HepG2 (cell line): Measurements from ENCODE around the gene MSI2. TPM values are rescaled to one million over a fixed set of nuclear protein-coding genes. Genes with fewer than 3 reads are reported as not detected.
A peak's percentile ranks its signal among the peaks of the same experiment; 100 is the strongest.

ENCODE experiments used
- CAMTA2 ChIP-seq: sonication (generic); formaldehyde crosslinking; IDR thresholded peaks from 2 replicates; pipeline ENCODE4 v1.4.0; 2020; ENCODE audit warnings: mild to moderate bottlenecking, missing genetic modification reagents, borderline replicate concordance
- ELF4 ChIP-seq: sonication (generic); formaldehyde crosslinking; IDR thresholded peaks from 2 replicates; pipeline ENCODE4 v1.5.0; 2020; ENCODE audit warnings: missing genetic modification reagents, mild to moderate bottlenecking, moderate library complexity, borderline replicate concordance
- HES4 ChIP-seq: sonication (generic); formaldehyde crosslinking; IDR thresholded peaks from 2 replicates; pipeline ENCODE4 v1.9.0; 2021; ENCODE audit warnings: mild to moderate bottlenecking, missing genetic modification reagents, borderline replicate concordance
- MZF1 ChIP-seq: sonication (generic); formaldehyde crosslinking; IDR thresholded peaks from 2 replicates; pipeline ENCODE4 v1.8.1; 2023; ENCODE audit warnings: mild to moderate bottlenecking, missing genetic modification reagents, borderline replicate concordance
- NFRKB ChIP-seq: fragments of 450-650 bp; IDR thresholded peaks from 2 replicates; pipeline ENCODE4 v1.6.1; 2017
- PAX8 ChIP-seq: sonication (generic); formaldehyde crosslinking; IDR thresholded peaks from 2 replicates; pipeline ENCODE4 v1.8.0; 2022; ENCODE audit warnings: mild to moderate bottlenecking, missing genetic modification reagents, borderline replicate concordance
- SOX5 ChIP-seq: IDR thresholded peaks from 2 replicates; pipeline ENCODE4 v1.6.1; 2016; ENCODE audit warnings: borderline replicate concordance
- SRSF1 ChIP-seq: fragments of 200-400 bp; formaldehyde crosslinking; optimal IDR thresholded peaks from 2 replicates; pipeline ENCODE3; 2017; ENCODE audit warnings: mild to moderate bottlenecking, low read depth, low read length, moderate library complexity
- ZBTB38 ChIP-seq: sonication (generic); formaldehyde crosslinking; IDR thresholded peaks from 2 replicates; pipeline ENCODE4 v1.5.1; 2020; ENCODE audit warnings: mild to moderate bottlenecking, missing genetic modification reagents
- ZBTB8A ChIP-seq: sonication (generic); formaldehyde crosslinking; IDR thresholded peaks from 2 replicates; pipeline ENCODE4 v1.4.0; 2020; ENCODE audit warnings: mild to moderate bottlenecking, low read depth, missing genetic modification reagents, borderline replicate concordance
- ZFP36L1 ChIP-seq: sonication (generic); formaldehyde crosslinking; IDR thresholded peaks from 2 replicates; pipeline ENCODE4 v1.8.0; 2022; ENCODE audit warnings: mild to moderate bottlenecking, missing genetic modification reagents, moderate library complexity
- ZNF597 ChIP-seq: sonication (generic); formaldehyde crosslinking; IDR thresholded peaks from 2 replicates; pipeline ENCODE4 v1.5.0; 2020; ENCODE audit warnings: missing genetic modification reagents
- ZNF616 ChIP-seq: sonication (generic); formaldehyde crosslinking; IDR thresholded peaks from 2 replicates; pipeline ENCODE4 v1.5.0; 2020; ENCODE audit warnings: low read depth, mild to moderate bottlenecking, missing genetic modification reagents
- ZNF619 ChIP-seq: sonication (generic); formaldehyde crosslinking; IDR thresholded peaks from 2 replicates; pipeline ENCODE4 v1.4.0; 2020; ENCODE audit warnings: mild to moderate bottlenecking, missing genetic modification reagents
- ZNF720 ChIP-seq: sonication (generic); formaldehyde crosslinking; IDR thresholded peaks from 2 replicates; pipeline ENCODE4 v1.4.0; 2020; ENCODE audit warnings: missing genetic modification reagents
- ZNF75D ChIP-seq: sonication (generic); formaldehyde crosslinking; IDR thresholded peaks from 2 replicates; pipeline ENCODE4 v1.8.1; 2023; ENCODE audit warnings: missing genetic modification reagents, mild to moderate bottlenecking, borderline replicate concordance
- ZNF772 ChIP-seq: sonication (generic); formaldehyde crosslinking; IDR thresholded peaks from 2 replicates; pipeline ENCODE4 v1.5.0; 2020; ENCODE audit warnings: mild to moderate bottlenecking, missing genetic modification reagents
- polyA plus RNA-seq, 8 experiments: library from polyadenylated mRNA; depleted of rRNA in 3 of 8; stranded (reverse) in 7 of 8; unstranded in 1 of 8; fragments of >200 nt; fragmentation: Illumina TruSeq in 4 of 8; extraction: Trizol in 4 of 8; gene quantifications; 2 replicates each; pipeline versions ENCODE4 v1.2.1 to v1.2.3, GENCODE V29; 2011 to 2016; ENCODE audit warnings: low read depth in 4 of 8, missing spikeins in 1 of 8, mixed read lengths in 1 of 8; ENCODE audit not compliant: insufficient read depth in 1 of 8
- total RNA-seq, 5 experiments: library from RNA; depleted of rRNA; stranded (reverse); fragments of >200 nt; fragmentation: Illumina TruSeq; extraction: Trizol; gene quantifications; 2 replicates each; pipeline ENCODE4 v1.2.3, GENCODE V29; 2016; ENCODE audit warnings: low read depth in 1 of 5
- TF ChIP-seq, protein P1 (sequence below): sonication (generic); formaldehyde crosslinking; IDR thresholded peaks from 2 replicates; pipeline ENCODE4 v1.4.0; 2020; ENCODE audit warnings: missing genetic modification reagents
- TF ChIP-seq, protein P2 (sequence below): IDR thresholded peaks from 2 replicates; pipeline ENCODE4 v1.6.1; 2016; ENCODE audit warnings: low read depth, control low read depth
- TF ChIP-seq, protein P3 (sequence below): sonication (generic); formaldehyde crosslinking; IDR thresholded peaks from 2 replicates; pipeline ENCODE4 v1.8.1; 2023; ENCODE audit warnings: mild to moderate bottlenecking, missing genetic modification reagents, borderline replicate concordance
- TF ChIP-seq, protein P4 (sequence below): sonication (generic); formaldehyde crosslinking; IDR thresholded peaks from 2 replicates; pipeline ENCODE4 v1.8.1; 2023; ENCODE audit warnings: mild to moderate bottlenecking, inconsistent platforms, moderate library complexity, missing genetic modification reagents, borderline replicate concordance

The MSI2 gene
- total and polyA plus RNA-seq, 2 of the 13 experiments (the other 11 are each of a cell fraction or from before 2014, with no cell fraction given): 77.5 to 78.4 TPM

GRCh38 chr17:57459286-57459915, 203.1 kb downstream of the MSI2 start (continued):
- no peak for TF ChIP-seq ZNF619 (CRISPR knock-in tag)
- TF ChIP-seq ZNF772: peak; percentile 58; the same call in 1 of the 2 replicates
- TF ChIP-seq ZNF616 (CRISPR knock-in tag): no peak
- TF ChIP-seq, protein P1, sequence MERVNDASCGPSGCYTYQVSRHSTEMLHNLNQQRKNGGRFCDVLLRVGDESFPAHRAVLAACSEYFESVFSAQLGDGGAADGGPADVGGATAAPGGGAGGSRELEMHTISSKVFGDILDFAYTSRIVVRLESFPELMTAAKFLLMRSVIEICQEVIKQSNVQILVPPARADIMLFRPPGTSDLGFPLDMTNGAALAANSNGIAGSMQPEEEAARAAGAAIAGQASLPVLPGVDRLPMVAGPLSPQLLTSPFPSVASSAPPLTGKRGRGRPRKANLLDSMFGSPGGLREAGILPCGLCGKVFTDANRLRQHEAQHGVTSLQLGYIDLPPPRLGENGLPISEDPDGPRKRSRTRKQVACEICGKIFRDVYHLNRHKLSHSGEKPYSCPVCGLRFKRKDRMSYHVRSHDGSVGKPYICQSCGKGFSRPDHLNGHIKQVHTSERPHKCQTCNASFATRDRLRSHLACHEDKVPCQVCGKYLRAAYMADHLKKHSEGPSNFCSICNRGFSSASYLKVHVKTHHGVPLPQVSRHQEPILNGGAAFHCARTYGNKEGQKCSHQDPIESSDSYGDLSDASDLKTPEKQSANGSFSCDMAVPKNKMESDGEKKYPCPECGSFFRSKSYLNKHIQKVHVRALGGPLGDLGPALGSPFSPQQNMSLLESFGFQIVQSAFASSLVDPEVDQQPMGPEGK: peak; percentile 58; the same call in 1 of the 2 replicates
- no peak for TF ChIP-seq ZBTB8A (CRISPR knock-in tag)
- no peak for TF ChIP-seq ZNF75D (CRISPR knock-in tag)
- no peak for TF ChIP-seq ELF4
- TF ChIP-seq ZBTB38 (CRISPR knock-in tag): peak; percentile 80
- no peak for TF ChIP-seq HES4 (CRISPR knock-in tag)
- TF ChIP-seq PAX8 (CRISPR knock-in tag): no peak
- no peak for TF ChIP-seq ZNF597 (CRISPR knock-in tag)
- no peak for TF ChIP-seq SRSF1
- TF ChIP-seq, protein P2, sequence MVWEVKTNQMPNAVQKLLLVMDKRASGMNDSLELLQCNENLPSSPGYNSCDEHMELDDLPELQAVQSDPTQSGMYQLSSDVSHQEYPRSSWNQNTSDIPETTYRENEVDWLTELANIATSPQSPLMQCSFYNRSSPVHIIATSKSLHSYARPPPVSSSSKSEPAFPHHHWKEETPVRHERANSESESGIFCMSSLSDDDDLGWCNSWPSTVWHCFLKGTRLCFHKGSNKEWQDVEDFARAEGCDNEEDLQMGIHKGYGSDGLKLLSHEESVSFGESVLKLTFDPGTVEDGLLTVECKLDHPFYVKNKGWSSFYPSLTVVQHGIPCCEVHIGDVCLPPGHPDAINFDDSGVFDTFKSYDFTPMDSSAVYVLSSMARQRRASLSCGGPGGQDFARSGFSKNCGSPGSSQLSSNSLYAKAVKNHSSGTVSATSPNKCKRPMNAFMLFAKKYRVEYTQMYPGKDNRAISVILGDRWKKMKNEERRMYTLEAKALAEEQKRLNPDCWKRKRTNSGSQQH: no peak; the same call in 1 of the 2 replicates
- no peak for TF ChIP-seq ZNF720 (CRISPR knock-in tag)
- TF ChIP-seq CAMTA2 (CRISPR knock-in tag): no peak
- TF ChIP-seq, protein P3, sequence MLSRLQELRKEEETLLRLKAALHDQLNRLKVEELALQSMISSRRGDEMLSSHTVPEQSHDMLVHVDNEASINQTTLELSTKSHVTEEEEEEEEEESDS: no peak
- no peak for TF ChIP-seq ZFP36L1
- no peak for TF ChIP-seq NFRKB
- TF ChIP-seq, protein P4, sequence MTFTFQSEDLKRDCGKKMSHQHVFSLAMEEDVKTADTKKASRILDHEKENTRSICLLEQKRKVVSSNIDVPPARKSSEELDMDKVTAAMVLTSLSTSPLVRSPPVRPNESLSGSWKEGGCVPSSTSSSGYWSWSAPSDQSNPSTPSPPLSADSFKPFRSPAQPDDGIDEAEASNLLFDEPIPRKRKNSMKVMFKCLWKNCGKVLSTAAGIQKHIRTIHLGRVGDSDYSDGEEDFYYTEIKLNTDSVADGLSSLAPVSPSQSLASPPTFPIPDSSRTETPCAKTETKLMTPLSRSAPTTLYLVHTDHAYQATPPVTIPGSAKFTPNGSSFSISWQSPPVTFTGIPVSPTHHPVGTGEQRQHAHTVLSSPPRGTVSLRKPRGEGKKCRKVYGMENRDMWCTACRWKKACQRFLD (CRISPR knock-in tag): no peak
- no peak for TF ChIP-seq MZF1
- peak; percentile 93 for TF ChIP-seq SOX5 (CRISPR knock-in tag)
